Chondrocyte (in vitro differentiated cells): ENCODE data around the gene MCFD2. TPM values are rescaled to one million over a fixed set of nuclear protein-coding genes. Genes with fewer than 3 reads are reported as not detected.

Experiments used
- DNase-seq: peaks from one replicate; pipeline ENCODE4 v3.0.0; 2021; ENCODE audit warnings: mixed read lengths, low spot score
- H3K27ac Mint-ChIP-seq: one replicate; pipeline ENCODE4 v1.8.0; 2021; ENCODE audit warnings: mild to moderate bottlenecking, moderate library complexity, mixed read lengths; ENCODE audit not compliant: unreplicated experiment
- H3K27me3 Mint-ChIP-seq: 2 replicates; pipeline ENCODE4 v1.8.0; 2021; ENCODE audit warnings: low read depth, mixed read lengths
- H3K36me3 Mint-ChIP-seq: 2 replicates; pipeline ENCODE4 v1.8.0; 2021; ENCODE audit warnings: low read depth, mixed read lengths
- H3K4me1 Mint-ChIP-seq: 2 replicates; pipeline ENCODE4 v1.8.0; 2021; ENCODE audit warnings: low read depth, mild to moderate bottlenecking, mixed read lengths
- H3K4me3 Mint-ChIP-seq: one replicate; pipeline ENCODE4 v1.8.0; 2021; ENCODE audit warnings: mild to moderate bottlenecking, moderate library complexity, mixed read lengths; ENCODE audit not compliant: unreplicated experiment
- H3K9me3 Mint-ChIP-seq: 2 replicates; pipeline ENCODE4 v1.8.0; 2021; ENCODE audit warnings: low read depth, mixed read lengths
- CTCF ChIP-seq: fragments of 200-600 bp; sonication (generic); IDR thresholded peaks from 2 replicates; pipeline ENCODE4 v1.5.0; 2021; ENCODE audit warnings: antibody characterized with exemption, mild to moderate bottlenecking, moderate library complexity
- total RNA-seq: library from RNA; stranded (reverse); gene quantifications from 3 replicates; pipeline ENCODE4 v1.2.1, GENCODE V29; 2021

MCFD2 gene
- total RNA-seq, 1 donor from 2014 or later: 95.0 TPM

GRCh38 chr2:46960618-46961017 is 45.0 kb upstream of the MCFD2 start:
- Mint-ChIP-seq H3K27me3 (no peaks in the 10 kb centered on the region), H3K27ac (no peak overlapping the region), H3K9me3 (no peaks in the 10 kb centered on the region), H3K36me3 (peaks cover 28% of the 10 kb centered on the region), H3K4me1 (peaks cover 32% of the 10 kb centered on the region), H3K4me3 (no peak overlapping the region)
- no peak for DNase-seq
- TF ChIP-seq CTCF: peak; percentile 14

- Mint-ChIP-seq H3K36me3 (peaks cover 35% of the 10 kb centered on the region), H3K4me1 (peaks cover 28% of the 10 kb centered on the region), H3K27me3 (no peaks in the 10 kb centered on the region), H3K9me3 (no peaks in the 10 kb centered on the region), H3K4me3 (no peak overlapping the region), H3K27ac (no peak overlapping the region)
- no peak for DNase-seq
- no peak for TF ChIP-seq CTCF
These were observed 42.9 kb upstream of the MCFD2 start for GRCh38 chr2:46958431-46959017.

- H3K4me1 Mint-ChIP-seq: peaks cover 22% of the 10 kb centered on the region
- no peak overlapping the region for H3K4me3 Mint-ChIP-seq
- no peak for TF ChIP-seq CTCF
- H3K27ac Mint-ChIP-seq: no peak overlapping the region
- no peak for DNase-seq
- no peaks in the 10 kb centered on the region for H3K27me3 Mint-ChIP-seq
- H3K36me3 Mint-ChIP-seq: peaks cover 33% of the 10 kb centered on the region
- no peaks in the 10 kb centered on the region for H3K9me3 Mint-ChIP-seq
These were observed 41.5 kb upstream of the MCFD2 start for GRCh38 chr2:46956981-46957531.

GRCh38 chr2:46955764-46956163 is 40.2 kb upstream of the MCFD2 start:
- no peak overlapping the region for H3K4me3 Mint-ChIP-seq
- H3K9me3 Mint-ChIP-seq: no peaks in the 10 kb centered on the region
- H3K27me3 Mint-ChIP-seq: no peaks in the 10 kb centered on the region
- DNase-seq: no peak
- no peak for TF ChIP-seq CTCF
- peak overlapping the region; percentile 96 for H3K27ac Mint-ChIP-seq
- H3K4me1 Mint-ChIP-seq: peaks cover 22% of the 10 kb centered on the region
- H3K36me3 Mint-ChIP-seq: peaks cover 36% of the 10 kb centered on the region

- Mint-ChIP-seq H3K4me3 (peak overlapping the region; percentile 5), H3K27me3 (no peaks in the 10 kb centered on the region)
- no peak for DNase-seq
These were observed 39.5 kb upstream of the MCFD2 start for GRCh38 chr2:46954951-46955571.

More at GRCh38 chr2:46954951-46955571, 39.5 kb upstream of the MCFD2 start:
- no peak for TF ChIP-seq CTCF
- H3K9me3 Mint-ChIP-seq: no peaks in the 10 kb centered on the region
- peak overlapping the region; percentile 96 for H3K27ac Mint-ChIP-seq
- peaks cover 22% of the 10 kb centered on the region for H3K4me1 Mint-ChIP-seq
- H3K36me3 Mint-ChIP-seq: peaks cover 37% of the 10 kb centered on the region
